Hematopoietic multipotent progenitor cell treated with erythropoietin and hydrocortisone succinate and interleukin-3 and kit ligand, for 8 days (in vitro differentiated cells): ENCODE results near the gene TMEM40.
"Not testable (repeated sequence)": the region's sequence is repeated elsewhere in the genome, so short reads cannot be mapped to it uniquely, and the experiment has no call there.

Source experiments
- DNase-seq: peaks from one replicate; pipeline ENCODE4 v3.0.0-alpha.2; 2015

TMEM40 gene

DNA sequence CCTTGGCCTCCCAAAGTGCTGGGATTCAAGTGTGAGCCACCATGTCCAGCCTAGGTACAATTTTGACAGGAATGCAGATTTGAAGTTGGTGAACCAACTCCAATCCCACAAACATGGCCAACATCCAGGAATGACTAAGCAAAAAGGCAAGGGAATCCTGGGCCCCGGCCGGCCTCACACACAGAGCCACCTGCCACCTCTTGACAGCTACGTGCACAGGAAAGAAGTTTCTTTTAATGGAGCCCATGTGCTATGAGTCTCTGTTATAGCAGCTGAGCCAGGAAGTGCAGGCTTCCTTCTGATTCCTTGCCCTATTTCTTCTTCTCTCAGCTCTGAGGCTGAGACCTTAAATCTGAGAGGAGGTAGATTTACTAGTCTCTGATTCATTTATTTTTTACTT, 8.8 kb downstream of the TMEM40 start:
- DNase-seq: no peak

DNA sequence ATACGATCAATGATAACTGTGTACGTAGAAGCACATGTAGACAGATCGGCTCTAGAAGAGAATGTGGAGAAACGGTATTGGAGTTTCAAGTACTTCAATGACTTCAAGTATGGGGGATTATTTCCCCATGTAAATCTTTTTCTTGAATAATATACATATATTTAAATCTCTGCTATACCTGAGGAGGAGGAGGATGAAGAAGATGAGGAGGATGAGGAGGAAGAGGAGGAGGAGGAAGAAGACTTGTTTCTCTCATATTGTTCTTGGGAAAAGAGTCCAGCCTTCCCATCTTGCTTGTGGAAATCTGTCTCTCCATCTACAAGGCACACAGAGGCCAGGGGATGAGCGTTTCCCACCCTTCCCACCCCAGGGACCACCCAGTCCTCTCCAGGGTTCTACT, 10.6 kb downstream of the TMEM40 start:
- no peak for DNase-seq

DNA sequence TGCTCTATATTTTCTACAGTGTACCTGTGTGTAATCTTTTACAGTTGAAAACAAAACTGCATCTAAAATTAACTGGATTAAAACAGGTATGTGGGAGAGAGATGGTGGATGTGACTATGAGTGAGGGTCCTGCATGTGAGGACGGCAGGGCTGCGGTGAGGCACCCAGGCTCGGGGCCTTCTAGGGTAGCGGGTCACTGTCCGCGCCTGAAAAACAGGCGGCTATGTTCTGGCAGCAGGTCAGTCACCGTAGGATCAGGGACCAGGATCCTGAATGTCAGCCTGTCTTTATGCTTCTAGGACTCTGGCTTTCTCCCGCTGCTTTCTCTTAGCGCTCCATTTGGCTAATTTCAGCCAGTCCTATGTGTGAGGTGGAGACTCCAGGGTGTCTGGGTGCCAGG, 12.6 kb downstream of the TMEM40 start:
- DNase-seq: no peak

DNA sequence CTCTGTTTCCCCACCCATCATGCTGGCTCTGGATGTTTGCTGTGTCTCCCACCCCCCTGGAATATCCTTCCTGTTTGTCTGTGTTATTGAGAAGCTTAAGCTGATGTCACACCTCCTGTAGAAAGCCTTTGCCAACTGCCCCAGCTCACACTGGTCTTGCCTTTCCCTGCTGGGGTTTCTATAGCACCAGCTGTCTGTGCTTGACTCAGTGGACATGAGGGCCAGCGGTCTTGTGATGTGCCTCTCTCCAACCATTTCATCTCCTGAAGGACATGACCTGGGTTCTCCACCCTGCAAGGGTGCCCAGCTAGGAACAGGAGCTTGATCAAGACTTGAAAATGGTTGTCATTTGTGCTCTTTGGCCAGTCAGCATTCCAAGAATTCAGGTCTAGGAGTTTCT, 14.7 kb downstream of the TMEM40 start:
- no peak for DNase-seq

DNA sequence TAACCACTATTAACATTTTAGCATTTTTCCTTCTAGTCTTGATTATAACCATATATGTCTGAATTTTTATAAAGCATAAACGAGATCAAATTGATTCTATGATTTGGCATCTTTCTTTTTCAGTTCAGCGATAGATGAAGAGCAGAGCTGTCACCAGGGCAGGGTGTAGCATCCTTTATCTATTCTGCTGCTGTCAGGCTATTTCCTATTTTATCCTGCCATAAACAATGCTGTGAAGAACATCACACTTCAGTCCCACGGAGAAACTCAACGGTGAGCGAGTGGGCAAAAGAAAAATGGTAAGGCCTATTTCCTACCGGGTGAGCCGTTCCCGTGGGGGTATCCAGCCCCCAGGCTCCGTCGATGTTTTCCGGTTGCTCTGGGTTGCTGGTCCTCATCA, 15.5 kb downstream of the TMEM40 start:
- DNase-seq: no peak

DNA sequence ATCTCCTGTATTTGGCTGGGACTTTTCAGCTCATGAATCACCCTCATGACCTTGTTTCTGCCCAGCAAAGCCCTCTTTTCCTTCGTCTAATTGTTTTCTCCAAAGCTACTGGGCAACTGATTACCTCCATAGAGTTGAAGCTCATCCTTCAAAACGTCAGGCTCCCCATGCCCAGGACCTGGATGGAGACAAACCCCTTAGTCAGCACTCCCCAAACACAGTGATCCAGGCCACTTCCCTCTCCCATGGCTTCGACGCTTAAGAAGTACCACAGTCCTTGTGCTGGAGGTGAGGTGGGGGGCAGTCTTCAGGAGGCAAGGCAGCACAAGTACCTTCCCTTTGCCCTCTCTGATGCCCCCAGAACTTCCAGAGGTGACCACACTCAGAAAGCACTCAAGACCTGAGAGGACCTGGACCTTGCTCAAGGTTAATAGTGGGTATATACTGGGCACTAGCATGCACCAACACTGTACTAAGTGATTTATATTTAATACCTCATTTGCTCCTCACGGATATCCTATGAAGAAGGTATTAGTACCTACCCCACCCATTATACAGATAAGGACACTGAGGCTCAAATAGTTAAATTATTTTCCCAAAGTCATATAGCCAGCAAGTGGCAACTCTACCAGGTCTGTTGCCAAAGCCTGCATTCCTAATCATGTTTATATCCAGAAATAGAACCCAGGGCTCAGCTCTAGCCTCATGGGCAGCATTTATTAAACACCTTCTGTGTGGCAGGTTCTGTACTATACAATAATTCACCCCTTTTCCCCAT, 16.5 kb downstream of the TMEM40 start:
- no peak for DNase-seq

DNA sequence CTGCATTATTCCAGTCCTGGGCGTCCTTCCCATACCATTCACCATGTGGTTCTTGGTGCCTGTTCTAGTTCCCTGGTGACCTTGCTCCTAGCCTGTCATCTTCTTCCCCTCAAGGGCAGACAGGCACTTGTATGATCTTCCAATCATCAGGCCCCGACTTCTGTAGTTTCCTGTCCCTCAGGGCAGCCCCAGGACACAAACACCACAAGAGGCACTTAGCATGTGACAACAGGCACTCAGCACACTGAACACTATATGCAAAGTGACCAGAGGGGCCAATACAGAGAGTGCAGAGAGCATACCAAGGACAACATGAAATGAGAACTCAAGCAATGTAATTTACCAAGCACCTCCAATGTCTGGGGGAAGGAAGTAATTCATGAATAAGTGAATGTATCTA, 17.9 kb downstream of the TMEM40 start:
- no peak for DNase-seq

DNA sequence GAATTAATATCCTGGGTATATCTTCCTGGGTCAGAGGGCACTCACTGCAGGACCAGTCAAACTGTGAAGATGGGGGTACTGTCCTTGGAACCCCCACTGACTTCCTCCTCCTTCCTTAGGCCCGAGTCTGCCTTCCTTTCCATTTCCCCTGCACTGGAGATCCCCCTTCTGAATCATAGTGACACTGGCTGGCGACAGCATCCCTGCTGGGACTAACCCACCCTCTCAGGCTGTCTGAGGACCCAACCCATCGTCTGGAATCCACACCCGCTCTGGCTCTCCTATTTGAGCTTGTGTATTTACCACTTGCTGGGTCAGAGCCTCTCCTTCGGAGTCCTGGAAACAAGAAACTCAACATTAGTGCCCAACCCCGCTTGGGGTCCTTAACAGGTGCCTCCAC, 21.2 kb downstream of the TMEM40 start:
- DNase-seq: no peak

DNA sequence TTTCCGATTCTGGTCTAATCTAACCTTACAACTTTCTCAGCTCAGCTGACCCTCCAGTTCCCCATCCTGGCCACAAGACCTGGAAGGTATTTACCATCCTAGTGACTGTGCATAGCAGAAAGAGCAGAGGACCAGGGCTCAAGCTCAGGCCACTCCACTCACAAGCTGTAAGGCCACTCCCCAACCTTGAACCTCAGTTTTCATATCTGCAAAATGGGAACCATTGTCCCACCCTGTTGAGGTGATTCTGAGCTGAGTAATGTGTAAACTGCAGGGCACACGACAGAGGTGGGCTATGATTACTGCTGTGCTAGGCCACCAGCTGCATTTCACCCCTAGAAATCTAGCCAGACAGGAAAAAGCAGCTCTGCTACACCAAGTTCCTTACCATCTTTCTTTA, 21.7 kb downstream of the TMEM40 start:
- no peak for DNase-seq

DNA sequence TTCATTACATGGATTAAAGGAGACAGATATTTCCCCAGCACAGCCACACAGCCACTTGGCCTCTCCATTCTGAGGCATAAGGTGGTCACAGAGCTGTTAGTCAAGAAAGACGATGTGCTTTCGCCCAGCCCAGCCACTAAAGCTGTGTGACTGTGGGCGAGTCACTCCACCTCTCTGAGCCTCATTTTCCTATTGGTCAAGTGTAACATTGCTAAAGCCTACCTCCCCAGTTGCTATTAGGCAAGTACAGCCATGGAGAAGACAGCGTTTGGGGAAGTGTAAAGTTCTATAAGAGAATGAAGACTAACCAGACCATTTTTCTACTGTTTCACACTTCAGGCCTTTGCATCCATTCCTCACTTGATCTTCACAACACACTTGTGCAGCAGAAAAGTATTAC, 24.1 kb downstream of the TMEM40 start:
- no peak for DNase-seq

DNA sequence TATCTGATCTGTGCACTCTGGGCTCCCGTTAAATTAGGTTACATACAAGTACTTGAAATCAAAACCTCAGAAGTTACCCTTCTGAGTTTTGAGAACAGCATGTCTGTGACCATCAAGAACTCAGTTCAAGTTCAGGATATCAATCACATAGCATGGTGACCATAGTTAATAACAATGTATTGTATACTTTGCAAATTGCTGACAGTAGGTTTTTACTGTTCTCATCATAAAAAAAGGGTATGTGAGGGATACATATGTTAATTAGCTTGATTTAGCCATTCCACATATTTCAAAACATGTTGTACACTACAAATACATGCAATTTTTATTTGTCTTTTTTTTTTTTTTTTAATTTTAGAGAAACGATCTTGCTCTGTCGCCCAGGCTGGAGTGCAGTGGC, 25.5 kb downstream of the TMEM40 start:
- DNase-seq: no peak

DNA sequence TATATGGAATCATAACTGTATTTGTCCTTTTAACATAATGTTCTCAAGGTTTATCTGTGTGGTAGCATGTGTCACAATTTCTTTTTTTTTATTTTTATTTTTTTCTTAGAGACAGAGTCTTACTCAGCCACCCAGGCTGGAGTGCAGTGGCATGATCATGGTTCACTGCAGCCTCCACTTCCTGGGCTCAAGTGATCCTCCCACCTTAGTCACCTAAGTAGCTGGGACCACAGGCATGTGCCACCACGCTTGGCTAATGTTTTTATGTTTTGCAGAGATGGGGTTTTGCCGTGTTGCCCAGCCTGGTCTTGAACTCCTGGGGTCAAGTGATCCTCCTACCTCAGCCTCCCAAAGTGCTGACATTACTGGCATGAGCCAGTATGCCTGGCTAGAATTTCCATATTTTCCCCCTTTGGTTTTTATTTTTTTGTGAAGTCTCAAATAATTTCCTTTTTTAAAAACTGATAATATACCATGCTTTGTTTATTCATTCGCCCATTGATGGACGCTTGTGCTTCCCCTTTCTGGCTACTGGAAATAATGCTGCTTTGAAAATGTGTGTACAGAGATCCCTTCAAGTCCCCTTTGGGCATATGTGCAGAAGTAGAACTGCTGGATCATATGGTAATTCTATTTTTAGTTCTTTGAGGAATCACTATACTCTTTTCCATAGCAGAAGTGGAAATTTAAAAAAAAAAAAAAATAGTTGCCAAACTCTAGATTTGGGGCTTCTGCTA, 28.4 kb downstream of the TMEM40 start:
- DNase-seq: no peak

DNA sequence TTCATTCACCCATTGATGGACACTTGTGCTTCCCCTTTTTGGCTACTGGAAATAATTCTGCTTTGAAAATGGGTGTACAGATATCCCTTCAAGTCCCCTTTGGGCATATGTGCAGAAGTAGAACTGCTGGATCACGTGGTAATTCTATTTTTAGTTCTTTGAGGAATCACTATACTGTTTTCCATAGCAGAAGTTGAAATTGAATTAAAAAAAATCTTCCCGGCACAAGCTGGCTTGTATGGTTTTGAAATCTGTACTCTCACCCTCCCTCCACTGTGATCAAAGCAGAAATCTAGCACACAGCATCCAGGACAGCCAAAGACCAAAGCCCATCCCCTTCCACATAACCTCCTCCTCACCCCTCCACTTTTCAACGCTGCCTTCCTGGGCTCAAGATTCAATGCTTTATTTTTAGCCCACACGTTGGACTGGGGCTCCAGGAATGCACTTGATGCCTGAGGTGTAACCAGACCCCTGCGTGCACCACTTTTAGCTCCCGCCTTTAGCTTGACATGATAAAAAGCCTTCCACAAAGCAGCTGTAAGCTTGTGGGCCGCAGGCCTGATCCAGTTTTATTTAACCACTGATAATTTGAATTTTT, 29.9 kb downstream of the TMEM40 start:
- DNase-seq: no peak

DNA sequence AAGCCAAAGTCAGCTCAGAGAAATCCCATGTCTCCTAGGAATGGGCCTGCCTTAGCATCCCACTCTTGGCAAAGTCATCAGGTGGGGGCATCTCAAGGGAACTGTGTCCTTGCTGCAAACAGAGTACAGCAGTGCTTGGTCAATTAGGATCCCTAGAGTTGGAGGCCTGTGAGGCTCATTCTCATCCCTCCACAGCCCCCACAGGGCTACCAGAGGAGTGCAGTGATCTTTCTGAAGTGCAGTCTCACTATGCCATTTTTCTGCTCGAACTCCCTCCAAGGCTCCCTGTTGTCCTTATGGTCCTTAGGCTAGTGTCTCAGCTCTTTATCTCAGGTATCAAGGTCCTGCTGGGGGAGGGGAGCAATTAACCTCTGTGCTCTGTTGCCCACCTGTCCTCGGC, 31.1 kb downstream of the TMEM40 start:
- DNase-seq: no peak

DNA sequence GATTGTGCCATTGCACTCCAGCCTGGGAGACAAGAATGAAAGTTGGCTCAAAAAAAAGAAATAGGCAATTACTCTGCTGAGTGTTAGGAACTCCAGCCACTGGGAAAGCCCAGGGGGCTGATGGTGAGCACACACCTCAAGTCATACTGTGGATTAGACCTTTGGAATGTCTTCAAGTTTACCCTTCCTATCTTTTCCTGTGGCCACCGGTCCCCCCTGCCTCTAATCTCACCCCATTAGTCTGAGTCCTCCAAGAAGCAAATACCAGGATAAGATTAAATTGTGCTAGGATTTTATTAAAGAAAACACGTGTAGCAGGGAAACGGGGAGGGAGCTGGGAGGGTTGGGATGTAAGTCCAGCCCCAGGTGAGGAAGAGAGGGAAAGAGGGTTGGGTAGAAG, 31.6 kb downstream of the TMEM40 start:
- DNase-seq: no peak

DNA sequence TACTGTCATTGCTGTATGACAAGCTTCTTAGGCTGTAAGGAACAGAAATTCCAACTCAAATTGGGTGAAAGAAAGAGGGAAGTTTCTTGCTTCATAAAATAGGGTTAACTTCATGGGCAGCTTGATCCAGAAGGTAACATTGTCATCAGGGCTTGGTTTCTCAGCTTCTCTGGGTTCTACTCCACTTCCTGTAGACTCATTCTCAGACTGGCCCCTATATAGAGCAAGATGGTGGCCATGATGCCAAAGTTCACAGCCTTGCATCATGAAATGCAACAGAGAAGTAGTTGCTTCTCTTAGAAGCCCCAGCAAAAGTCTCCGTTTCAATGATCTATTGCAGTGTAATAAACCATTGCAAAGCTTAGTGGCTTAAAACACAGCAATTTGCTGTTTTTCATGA, 33.6 kb downstream of the TMEM40 start:
- DNase-seq: no peak

DNA sequence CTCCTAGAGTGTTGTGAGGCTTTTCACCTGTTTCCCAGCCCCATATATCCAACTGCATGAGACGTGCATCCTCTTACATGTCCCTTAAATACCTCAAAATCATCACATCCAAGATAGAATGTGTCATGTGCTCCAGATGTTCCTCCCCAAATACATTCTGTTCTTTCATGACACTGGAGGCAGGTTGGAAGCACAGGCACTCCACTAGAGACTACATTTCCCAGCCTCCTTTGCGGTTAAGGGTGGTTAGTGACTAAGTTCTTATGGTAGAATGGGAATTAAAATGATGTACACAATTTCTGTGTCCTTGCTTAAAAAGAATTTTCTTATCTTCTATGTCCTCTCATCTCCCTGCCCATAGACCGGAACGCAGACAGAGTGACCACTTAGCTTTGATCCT, 34.3 kb downstream of the TMEM40 start:
- no peak for DNase-seq

DNA sequence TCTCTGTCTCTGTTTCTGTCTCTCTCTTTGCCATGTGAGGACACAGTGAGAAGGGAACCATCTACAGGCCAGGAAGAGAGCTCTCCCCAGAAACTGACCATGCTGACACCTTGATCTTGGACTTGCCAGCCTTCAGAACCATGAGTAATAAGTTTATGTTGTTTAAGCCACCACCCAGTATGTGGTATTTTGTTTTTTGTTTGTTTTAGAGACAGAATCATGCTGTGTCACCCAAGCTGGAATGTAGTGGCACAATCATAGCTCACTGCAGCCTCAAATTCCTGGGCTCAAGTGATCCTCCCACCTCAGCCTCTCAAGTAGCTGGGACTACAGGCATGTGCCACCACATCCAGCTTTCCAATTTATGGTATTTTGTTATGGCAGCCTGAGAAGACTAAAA, 35.7 kb downstream of the TMEM40 start:
- not testable (repeated sequence) for DNase-seq

DNA sequence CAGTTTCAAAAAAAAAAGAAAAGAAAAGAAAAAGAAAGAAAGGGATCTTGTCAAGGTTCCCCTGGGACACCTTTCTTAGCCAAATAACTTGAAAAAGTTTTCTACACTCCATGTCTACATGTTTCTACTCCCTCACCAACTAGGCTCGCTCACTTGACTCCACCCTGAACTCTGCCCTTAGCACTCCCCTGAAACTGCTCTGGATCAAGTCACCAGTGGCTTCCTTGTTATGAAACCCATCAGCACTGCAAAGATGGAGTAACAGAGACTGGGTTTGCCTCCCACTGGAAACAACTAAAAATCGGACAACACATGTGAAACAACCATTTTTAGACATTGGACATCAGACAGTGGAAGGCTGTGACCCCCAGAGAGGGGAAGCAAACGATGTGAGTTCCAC, 36.8 kb downstream of the TMEM40 start:
- no peak for DNase-seq

DNA sequence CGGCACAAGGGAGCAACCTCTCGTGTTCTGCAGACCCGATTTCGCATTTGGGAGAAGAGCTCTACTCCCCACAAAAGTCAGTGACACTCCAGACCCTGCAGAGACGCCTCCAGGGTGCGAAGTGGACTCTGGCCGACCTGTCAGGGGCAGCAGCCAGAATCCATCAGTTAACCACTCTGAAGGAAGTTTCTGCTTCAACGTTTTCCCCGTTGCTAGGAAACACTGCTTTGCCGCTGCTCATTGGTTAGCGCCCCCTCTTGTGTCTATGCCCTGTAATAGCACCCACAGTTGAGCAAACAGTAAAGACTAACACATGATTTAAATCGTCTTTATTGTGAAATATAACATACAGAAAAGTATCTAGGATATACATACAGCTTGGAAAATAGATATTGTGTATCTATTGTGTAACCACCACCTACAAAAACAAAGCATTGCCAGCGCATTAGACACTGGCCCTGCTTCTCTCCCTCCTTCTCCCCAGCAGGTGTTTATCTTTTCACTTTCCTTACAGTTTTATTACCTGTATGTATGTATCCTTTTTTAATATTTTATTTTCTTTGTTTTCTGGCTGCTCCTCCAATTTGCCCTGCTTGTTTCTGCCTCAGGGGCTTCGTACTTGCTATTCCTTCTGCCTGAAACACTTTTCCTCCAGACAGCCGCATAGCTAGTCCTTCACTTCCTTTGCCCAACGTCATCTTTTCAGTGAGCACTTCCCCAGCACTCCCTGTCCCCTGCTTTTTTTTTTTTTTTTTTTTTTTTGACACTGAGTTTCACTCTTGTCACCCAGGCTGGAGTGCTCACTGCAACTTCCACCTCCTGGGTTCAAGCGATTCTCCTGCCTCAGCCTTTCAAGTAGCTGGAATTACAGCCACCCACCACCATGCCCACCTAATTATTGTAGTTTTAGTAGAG, 38.8 kb downstream of the TMEM40 start:
- DNase-seq: peak; percentile 83

DNA sequence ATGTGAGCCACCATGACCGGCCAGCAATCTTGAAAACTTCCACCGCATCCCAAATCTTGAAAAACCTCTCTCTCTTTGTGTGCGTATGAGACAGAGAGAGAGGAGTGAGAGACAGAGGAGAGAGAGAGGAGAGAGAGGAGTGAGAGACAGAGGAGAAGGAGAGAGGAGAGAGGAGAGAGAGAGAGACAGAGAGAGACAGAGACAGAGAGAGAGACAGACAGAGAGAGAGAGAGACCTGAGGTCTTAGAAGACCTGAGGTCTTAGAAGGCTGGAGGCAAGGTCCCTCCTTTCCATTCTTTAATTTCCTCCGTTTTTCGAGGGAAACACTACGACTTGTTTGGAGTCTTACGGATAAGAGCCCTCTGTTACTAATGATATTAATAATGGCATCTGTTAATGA, 39.5 kb downstream of the TMEM40 start:
- DNase-seq: no peak

DNA sequence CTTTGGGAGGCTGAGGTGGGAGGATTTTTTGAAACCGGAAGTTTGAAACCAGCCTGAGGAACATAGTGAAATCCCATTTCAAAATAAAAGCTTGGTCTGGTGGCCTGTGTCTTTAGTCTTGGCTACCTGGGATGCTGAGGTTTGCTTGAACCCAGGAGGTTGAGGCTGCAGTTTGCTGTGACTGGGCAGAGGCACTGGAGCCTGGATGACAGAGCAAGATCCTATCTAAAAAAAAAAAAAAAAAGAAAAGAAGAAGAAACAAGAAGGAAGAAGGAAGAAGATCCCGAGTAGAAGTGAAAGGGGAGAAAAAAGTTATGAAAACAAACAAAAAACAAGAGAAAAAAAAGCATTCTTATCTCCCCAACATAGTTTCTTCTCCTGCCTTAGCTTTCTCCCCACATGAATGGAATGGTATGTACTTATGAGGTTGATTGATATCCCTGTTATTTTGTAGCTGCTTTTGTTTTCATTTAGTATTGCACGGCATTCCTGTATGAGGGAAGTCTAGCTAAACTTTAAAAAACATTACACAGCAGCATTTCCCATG, 42.4 kb downstream of the TMEM40 start:
- peak; percentile 38 for DNase-seq

DNA sequence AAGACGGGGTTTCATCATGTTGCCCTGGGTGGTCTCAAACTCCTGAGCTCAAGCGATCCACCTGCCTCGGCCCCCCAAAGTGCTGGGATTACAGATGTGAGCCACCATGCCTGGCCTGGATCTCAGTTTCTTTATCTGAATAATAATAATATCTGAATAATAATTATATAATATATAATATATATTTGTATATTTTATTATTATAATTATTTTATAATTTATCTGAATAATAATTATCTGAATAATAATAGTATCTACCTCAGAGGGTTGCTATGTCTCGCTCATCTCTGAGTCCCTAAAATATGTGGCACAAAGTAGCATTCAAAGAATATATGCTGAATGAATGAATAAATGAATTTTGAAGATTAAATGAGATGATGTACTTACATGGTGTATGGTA, 44.8 kb downstream of the TMEM40 start:
- DNase-seq: no peak
